Natural killer cell (primary cell): ENCODE measurements around the gene NHEJ1. TPM values are rescaled to one million over a fixed set of nuclear protein-coding genes. Genes with fewer than 3 reads are reported as not detected.
A peak's percentile ranks its signal among the peaks of the same experiment; 100 is the strongest.

Experiments
- ATAC-seq, 3 donors: fragments of 150-1000 bp in 2 of 3; fragments of 200-7000 bp in 1 of 3; cut with Tn5 transposase; 1 replicate in 1 of 3; 2 replicates in 2 of 3; pipeline ENCODE4 v1.10.0; 2021; ENCODE audit warnings: mild to moderate bottlenecking in 2 of 3, moderate library complexity in 2 of 3
- DNase-seq, 2 donors: peaks; one replicate each; pipeline versions ENCODE4 v3.0.0 to v3.0.0-alpha.2; 2013 to 2021; ENCODE audit warnings: mixed read lengths in 1 of 2
- H3K27ac ChIP-seq: one replicate; pipeline ENCODE4 v1.5.1; 2013; ENCODE audit warnings: mild to moderate bottlenecking, low read length
- H3K27me3 ChIP-seq: one replicate; pipeline ENCODE4 v1.6.1; 2013; ENCODE audit warnings: low read length; ENCODE audit not compliant: control insufficient read depth, insufficient read depth
- H3K36me3 ChIP-seq: one replicate; pipeline ENCODE4 v1.6.1; 2013; ENCODE audit warnings: low read length; ENCODE audit not compliant: control insufficient read depth, insufficient read depth
- H3K4me1 ChIP-seq: one replicate; pipeline ENCODE4 v1.6.1; 2013; ENCODE audit warnings: low read length; ENCODE audit not compliant: control insufficient read depth, insufficient read depth
- H3K4me3 ChIP-seq: one replicate; pipeline ENCODE4 v1.5.1; 2013; ENCODE audit warnings: low read length
- H3K9me3 ChIP-seq: one replicate; pipeline ENCODE4 v1.6.1; 2013; ENCODE audit warnings: low read length; ENCODE audit not compliant: control insufficient read depth, insufficient read depth
- H3K27ac Mint-ChIP-seq, 2 donors: one replicate each; pipeline ENCODE4 v1.8.0; 2022; ENCODE audit warnings: mild to moderate bottlenecking in 2 of 2, mixed read lengths in 2 of 2, moderate library complexity in 1 of 2
- H3K27me3 Mint-ChIP-seq, 2 donors: one replicate each; pipeline ENCODE4 v1.8.0; 2022; ENCODE audit warnings: low read depth in 2 of 2, mixed read lengths in 2 of 2
- H3K36me3 Mint-ChIP-seq: one replicate; pipeline ENCODE4 v1.8.0; 2022; ENCODE audit warnings: mixed read lengths
- H3K4me1 Mint-ChIP-seq, 2 donors: one replicate each; pipeline ENCODE4 v1.8.0; 2022; ENCODE audit warnings: mixed read lengths in 2 of 2
- H3K4me3 Mint-ChIP-seq: one replicate; pipeline ENCODE4 v1.8.0; 2022; ENCODE audit warnings: mild to moderate bottlenecking, moderate library complexity, mixed read lengths
- H3K9me3 Mint-ChIP-seq, 2 donors: one replicate each; pipeline ENCODE4 v1.8.0; 2022; ENCODE audit warnings: mixed read lengths in 2 of 2
- WGBS: methylation state at CpG from one replicate; pipeline ENCODE4 v1.1.7; 2013; ENCODE audit warnings: missing lambda C conversion rate; ENCODE audit not compliant: insufficient coverage; 5-methylcytosine and 5-hydroxymethylcytosine counted together
- intact Hi-C: fragments of 100-400 bp; cut with micrococcal nuclease; formaldehyde crosslinking; loops from one replicate; pipeline ENCODE4 v1.14.2; 2022
- total RNA-seq, 4 donors: library from RNA; stranded (reverse); fragments of 120-200 nt in 1 of 4; gene quantifications; one replicate each; pipeline versions ENCODE4 v1.2.3 to v1.2.4, GENCODE V29; 2013 to 2022
- TF ChIP-seq, protein P1 (sequence below): fragments of 200-600 bp; IDR thresholded peaks from one replicate; pipeline ENCODE4 v1.8.0; 2022; ENCODE audit warnings: antibody characterized with exemption

NHEJ1 gene
- total RNA-seq, 3 donors from 2014 or later (not counting 1 experiment from before 2014, with no cell fraction given): 9.9 to 12.7 (median 11.0) TPM

DNA sequence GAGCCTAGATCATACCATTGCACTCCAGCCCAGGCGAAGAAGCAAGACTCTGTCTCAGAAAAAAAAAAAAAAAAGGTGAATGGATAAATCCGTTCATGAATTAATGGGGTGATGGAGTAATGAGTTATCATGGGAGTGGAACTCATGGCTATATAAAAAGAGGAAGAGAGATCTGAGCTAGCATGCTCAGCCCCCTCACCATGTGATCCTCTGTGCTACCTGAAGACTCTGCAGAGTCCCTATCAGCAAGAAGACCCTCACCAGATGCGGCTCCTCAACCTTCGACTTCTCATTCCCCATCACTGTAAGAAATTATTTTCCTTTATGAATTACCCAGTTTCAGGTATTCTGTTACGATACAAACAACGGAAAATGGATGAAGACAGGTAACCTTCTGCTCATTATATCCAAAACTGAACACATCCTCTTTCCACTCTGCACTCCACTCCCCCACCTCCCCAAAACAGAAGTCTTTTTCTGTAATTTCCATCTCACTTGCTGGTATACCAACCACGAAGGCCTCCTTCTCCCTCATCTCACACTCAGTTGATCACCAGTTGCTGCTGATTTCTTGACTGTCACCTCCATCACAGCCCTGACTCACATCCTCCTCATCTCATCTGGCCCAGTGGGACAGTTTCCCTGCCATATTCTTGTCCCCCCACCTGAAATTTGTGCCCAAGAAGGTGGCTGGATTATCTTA is 26.3 kb upstream of the NHEJ1 start:
- H3K36me3 ChIP-seq: peaks cover 29% of the 10 kb centered on the region
- no peaks in the 10 kb centered on the region for H3K9me3 ChIP-seq
- H3K4me1 ChIP-seq: no peaks in the 10 kb centered on the region
- no peak for DNase-seq
- Mint-ChIP-seq H3K4me1 (peaks cover 0 to 7% of the 10 kb centered on the region in 2 donors), H3K36me3 (no peaks in the 10 kb centered on the region), H3K27ac (no peak overlapping the region), H3K9me3 (no peaks in the 10 kb centered on the region), H3K4me3 (no peak overlapping the region), H3K27me3 (no peaks in the 10 kb centered on the region)
- intact Hi-C loops: no loop called here
- 80% methylated on average over 7 of the region's 7 CpGs for WGBS
- H3K4me3 ChIP-seq: no peak overlapping the region
- H3K27me3 ChIP-seq: no peaks in the 10 kb centered on the region
- H3K27ac ChIP-seq: no peak overlapping the region
- ATAC-seq: no peak
- TF ChIP-seq, protein P1, sequence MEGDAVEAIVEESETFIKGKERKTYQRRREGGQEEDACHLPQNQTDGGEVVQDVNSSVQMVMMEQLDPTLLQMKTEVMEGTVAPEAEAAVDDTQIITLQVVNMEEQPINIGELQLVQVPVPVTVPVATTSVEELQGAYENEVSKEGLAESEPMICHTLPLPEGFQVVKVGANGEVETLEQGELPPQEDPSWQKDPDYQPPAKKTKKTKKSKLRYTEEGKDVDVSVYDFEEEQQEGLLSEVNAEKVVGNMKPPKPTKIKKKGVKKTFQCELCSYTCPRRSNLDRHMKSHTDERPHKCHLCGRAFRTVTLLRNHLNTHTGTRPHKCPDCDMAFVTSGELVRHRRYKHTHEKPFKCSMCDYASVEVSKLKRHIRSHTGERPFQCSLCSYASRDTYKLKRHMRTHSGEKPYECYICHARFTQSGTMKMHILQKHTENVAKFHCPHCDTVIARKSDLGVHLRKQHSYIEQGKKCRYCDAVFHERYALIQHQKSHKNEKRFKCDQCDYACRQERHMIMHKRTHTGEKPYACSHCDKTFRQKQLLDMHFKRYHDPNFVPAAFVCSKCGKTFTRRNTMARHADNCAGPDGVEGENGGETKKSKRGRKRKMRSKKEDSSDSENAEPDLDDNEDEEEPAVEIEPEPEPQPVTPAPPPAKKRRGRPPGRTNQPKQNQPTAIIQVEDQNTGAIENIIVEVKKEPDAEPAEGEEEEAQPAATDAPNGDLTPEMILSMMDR: no peak

DNA sequence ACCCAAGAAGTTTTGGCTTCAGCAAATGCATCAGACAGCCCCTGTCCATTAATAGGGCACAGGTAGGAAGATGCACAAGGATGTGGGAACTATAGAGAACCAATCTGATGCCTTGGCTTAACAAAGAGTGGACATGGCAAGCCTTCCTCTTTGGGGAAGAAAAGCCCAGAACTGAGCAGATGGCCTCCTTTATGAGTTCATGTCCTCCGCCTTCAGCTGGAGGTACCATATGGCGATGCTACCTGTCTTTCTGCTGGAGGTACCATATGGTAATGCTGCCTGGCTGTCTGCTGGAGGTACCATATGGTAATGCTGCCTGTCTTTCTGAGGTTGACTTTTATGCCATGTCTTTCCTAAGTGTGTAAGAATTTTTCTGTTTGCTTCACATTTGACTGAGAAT is 23.5 kb upstream of the NHEJ1 start:
- no peak overlapping the region for H3K4me3 ChIP-seq
- no peak overlapping the region for H3K4me3 Mint-ChIP-seq
- H3K9me3 Mint-ChIP-seq: no peaks in the 10 kb centered on the region
- H3K4me1 Mint-ChIP-seq: peaks cover 12 to 32% of the 10 kb centered on the region in 2 donors
- no peak overlapping the region for H3K27ac ChIP-seq
- peak overlapping the region in 1 of 2 donors; percentile 24 for H3K27ac Mint-ChIP-seq
- peaks cover 53% of the 10 kb centered on the region for H3K36me3 ChIP-seq
- H3K4me1 ChIP-seq: peaks cover 10% of the 10 kb centered on the region
- intact Hi-C loops: no loop called here
- DNase-seq (no peak), ATAC-seq (no peak)
- no peaks in the 10 kb centered on the region for H3K9me3 ChIP-seq
- H3K36me3 Mint-ChIP-seq: no peaks in the 10 kb centered on the region
- WGBS: 94% methylated on average over 2 of the region's 2 CpGs
- TF ChIP-seq, protein P1: no peak
- no peaks in the 10 kb centered on the region for H3K27me3 Mint-ChIP-seq
- H3K27me3 ChIP-seq: no peaks in the 10 kb centered on the region

GRCh38 chr2:219183151-219183772 is 22.6 kb upstream of the NHEJ1 start:
- Histone ChIP-seq H3K36me3 (peaks cover 53% of the 10 kb centered on the region), H3K9me3 (no peaks in the 10 kb centered on the region), H3K4me3 (no peak overlapping the region), H3K4me1 (peaks cover 17% of the 10 kb centered on the region), H3K27me3 (no peaks in the 10 kb centered on the region), H3K27ac (no peak overlapping the region)
- Mint-ChIP-seq H3K4me1 (peaks cover 19 to 39% of the 10 kb centered on the region in 2 donors), H3K36me3 (no peaks in the 10 kb centered on the region), H3K27me3 (no peaks in the 10 kb centered on the region), H3K9me3 (no peaks in the 10 kb centered on the region), H3K4me3 (no peak overlapping the region), H3K27ac (peak overlapping the region; percentile 47 to 70)
- TF ChIP-seq, protein P1: no peak
- DNase-seq (no peak), ATAC-seq (no peak)
- 94% methylated on average over 5 of the region's 6 CpGs for WGBS
- intact Hi-C loops: no loop called here
